ENCODE results near the gene CETP. TPM values are rescaled to one million over a fixed set of nuclear protein-coding genes. Genes with fewer than 3 reads are reported as not detected.

Gene CETP
- total and polyA plus RNA-seq, 9 donors = 0.13 to 1.3 (median 0.20) TPM; not detected in 4

- intact Hi-C loops (cut with DNase I) = loop anchor here in 1 of 4 donors (2.0 to 10.0 kb wide), 2 partner anchors 68 to 86 kb away; no protein-coding TSS in a partner anchor
- Histone ChIP-seq H3K36me3 (no peaks in the 10 kb centered on the region), H3K27ac (no peak overlapping the region), H3K4me1 (ENCODE audit: insufficient read depth) (peaks cover 10% of the 10 kb centered on the region), H3K27me3 (no peaks in the 10 kb centered on the region), H3K9me3 (no peaks in the 10 kb centered on the region), H3K4me3 (no peak overlapping the region)
- 62 to 78% (median 77%) methylated on average over 2 of the region's 2 CpGs for WGBS, 3 donors
- no peak for DNase-seq
- TF ChIP-seq CTCF (IDR thresholded peaks at IDR 0.05) (no peak), EP300 (IDR thresholded peaks at IDR 0.05) (no peak), POLR2A (IDR thresholded peaks at IDR 0.05) (no peak)
These were observed 20.7 kb upstream of the CETP start for GRCh38 chr16:56941092-56941491.

- H3K9me3 ChIP-seq = no peaks in the 10 kb centered on the region
- intact Hi-C loops (cut with DNase I) = loop anchor here in 1 of 4 donors (2.0 to 10.0 kb wide), 2 partner anchors 69 to 87 kb away; no protein-coding TSS in a partner anchor
- no peak overlapping the region for H3K27ac ChIP-seq
- no peak overlapping the region for H3K4me3 ChIP-seq
- peak in 1 of 5 donors; percentile 19 for DNase-seq
- TF ChIP-seq POLR2A (IDR thresholded peaks at IDR 0.05) = no peak
- no peak for TF ChIP-seq CTCF (IDR thresholded peaks at IDR 0.05)
- no peak for TF ChIP-seq EP300 (IDR thresholded peaks at IDR 0.05)
- H3K4me1 ChIP-seq (ENCODE audit: insufficient read depth) = peaks cover 10% of the 10 kb centered on the region
- no peaks in the 10 kb centered on the region for H3K36me3 ChIP-seq
- H3K27me3 ChIP-seq = no peaks in the 10 kb centered on the region
- 77 to 90% (median 80%) methylated on average over 9 of the region's 9 CpGs for WGBS, 3 donors
These were observed 19.9 kb upstream of the CETP start for GRCh38 chr16:56941856-56942331.

- Histone ChIP-seq H3K4me3 (no peak overlapping the region), H3K4me1 (ENCODE audit: insufficient read depth) (peaks cover 10% of the 10 kb centered on the region), H3K36me3 (no peaks in the 10 kb centered on the region), H3K27me3 (no peaks in the 10 kb centered on the region), H3K27ac (peak overlapping the region in 1 of 2 donors; percentile 43), H3K9me3 (no peaks in the 10 kb centered on the region)
- WGBS, 3 donors = 75 to 85% (median 84%) methylated on average over 6 of the region's 6 CpGs
- intact Hi-C loops (cut with DNase I) = loop anchor here in 1 of 4 donors (10.0 kb wide), 1 partner anchor 89 kb away; no protein-coding TSS in a partner anchor
- peak in 1 of 5 donors; percentile 28 for DNase-seq
- TF ChIP-seq EP300 (IDR thresholded peaks at IDR 0.05) = no peak
- no peak for TF ChIP-seq CTCF (IDR thresholded peaks at IDR 0.05)
- TF ChIP-seq POLR2A (IDR thresholded peaks at IDR 0.05) = no peak
These were observed 17.9 kb upstream of the CETP start for GRCh38 chr16:56943761-56944375.

GRCh38 chr16:56944954-56945839 is 16.6 kb upstream of the CETP start:
- TF ChIP-seq POLR2A (IDR thresholded peaks at IDR 0.05) (no peak), CTCF (IDR thresholded peaks at IDR 0.05) (no peak), EP300 (IDR thresholded peaks at IDR 0.05) (no peak)
- 20 to 38% (median 29%) methylated on average over 2 of the region's 2 CpGs for WGBS, 3 donors
- no peak overlapping the region for H3K4me3 ChIP-seq
- H3K36me3 ChIP-seq = no peaks in the 10 kb centered on the region
- no peaks in the 10 kb centered on the region for H3K9me3 ChIP-seq
- intact Hi-C loops (cut with DNase I) = loop anchor here in 1 of 4 donors (10.0 kb wide), 1 partner anchor 90 kb away; no protein-coding TSS in a partner anchor
- peak; percentile 39 to 78 (median 60) for DNase-seq
- H3K27me3 ChIP-seq = no peaks in the 10 kb centered on the region
- H3K27ac ChIP-seq = peak overlapping the region in 1 of 2 donors; percentile 43
- peaks cover 8% of the 10 kb centered on the region for H3K4me1 ChIP-seq (ENCODE audit: insufficient read depth)
